K562 (cell line): ENCODE measurements around the gene HADHA. TPM values are rescaled to one million over a fixed set of nuclear protein-coding genes. Genes with fewer than 3 reads are reported as not detected.

Experiments used
- CREM ChIP-seq: IDR thresholded peaks from 2 replicates; pipeline ENCODE4 v1.6.1; 2014; ENCODE audit warnings: antibody characterized with exemption, low read depth
- HDGF ChIP-seq: fragments of 450-650 bp; IDR thresholded peaks from 2 replicates; pipeline ENCODE4 v1.6.1; 2016
- KDM4B ChIP-seq, 2 experiments: fragments of 450-650 bp in 1 of 2; sonication (generic) in 1 of 2; IDR thresholded peaks; 2 replicates each; pipeline ENCODE4 v1.6.1; 2016 to 2017; ENCODE audit warnings: borderline replicate concordance in 2 of 2, antibody characterized with exemption in 1 of 2, low read depth in 1 of 2, mild to moderate bottlenecking in 1 of 2
- KLF10 ChIP-seq: fragments of 250-450 bp; sonication (Bioruptor Pico); IDR thresholded peaks from 2 replicates; pipeline ENCODE4 v1.6.1; 2021; ENCODE audit warnings: matching md5 sums
- PURB ChIP-seq: sonication (generic); formaldehyde crosslinking; IDR thresholded peaks from 2 replicates; pipeline ENCODE4 v1.9.0; 2021; ENCODE audit warnings: low read depth, mild to moderate bottlenecking, missing genetic modification reagents
- SAP30 ChIP-seq: fragments of 200-600 bp; sonication (generic); IDR thresholded peaks from 2 replicates; pipeline ENCODE4 v1.6.1; 2012; ENCODE audit warnings: borderline replicate concordance, low read depth, mild to moderate bottlenecking, moderate library complexity, low read length, control low read depth, inconsistent platforms; ENCODE audit not compliant: insufficient read depth, poor library complexity, severe bottlenecking
- SETDB1 ChIP-seq: IDR thresholded peaks from one replicate; pipeline ENCODE4 v1.6.1; 2012; ENCODE audit warnings: low read length, control low read depth, inconsistent platforms
- SMAD1 ChIP-seq: fragments of 150-350 bp; IDR thresholded peaks from 2 replicates; pipeline ENCODE4 v1.6.1; 2014; ENCODE audit warnings: low read length, low read depth; ENCODE audit not compliant: partially characterized antibody
- SMARCE1 ChIP-seq: fragments of 450-650 bp; IDR thresholded peaks from 2 replicates; pipeline ENCODE4 v1.7.1; 2016; ENCODE audit warnings: mild to moderate bottlenecking
- SOX6 ChIP-seq: fragments of 450-650 bp; IDR thresholded peaks from 2 replicates; pipeline ENCODE4 v1.6.1; 2014; ENCODE audit warnings: mild to moderate bottlenecking
- SRSF1 ChIP-seq: fragments of 200-400 bp; formaldehyde crosslinking; IDR thresholded peaks from 2 replicates; pipeline ENCODE4 v1.6.1; 2017; ENCODE audit warnings: mild to moderate bottlenecking, low read depth, low read length, moderate library complexity
- TCFL5 ChIP-seq: fragments of 250-450 bp; sonication (Bioruptor Pico); conservative IDR thresholded peaks from 2 replicates; pipeline ENCODE4 v1.6.1; 2021; ENCODE audit warnings: mild to moderate bottlenecking, moderate library complexity, matching md5 sums
- TEAD2 ChIP-seq: fragments of 450-650 bp; IDR thresholded peaks from 2 replicates; pipeline ENCODE4 v1.6.1; 2016; ENCODE audit warnings: missing genetic modification characterization, control low read depth, missing compliant biosample characterization
- polyA plus RNA-seq, 8 experiments: library from polyadenylated mRNA; depleted of rRNA in 4 of 8; stranded (reverse) in 5 of 8; unstranded in 3 of 8; fragments of >200 nt; fragmentation: Nextera tagmentation in 2 of 8; fragmentation: Illumina TruSeq in 1 of 8; extraction: Ambion mirVana in 2 of 8; extraction: Trizol in 1 of 8; gene quantifications; 2 replicates each; pipeline versions ENCODE4 v1.2.1 to v1.2.3, GENCODE V29; 2011 to 2014; ENCODE audit warnings: inconsistent platforms in 1 of 8, missing spikeins in 1 of 8
- total RNA-seq, 7 experiments: library from RNA; depleted of rRNA in 6 of 7; stranded (reverse); fragments of >200 nt in 6 of 7; fragmentation: Illumina TruSeq in 2 of 7; extraction: Trizol in 2 of 7; gene quantifications; 2 replicates each; pipeline versions ENCODE4 v1.2.1 to v1.2.3, GENCODE V29; 2011 to 2021; ENCODE audit warnings: low replicate concordance in 1 of 7
- TF ChIP-seq, protein P1 (sequence below): fragments of 450-650 bp; IDR thresholded peaks from 2 replicates; pipeline ENCODE4 v1.6.1; 2016; ENCODE audit warnings: mild to moderate bottlenecking
- TF ChIP-seq, protein P2 (sequence below): fragments of 450-650 bp; formaldehyde crosslinking; conservative IDR thresholded peaks from 2 replicates; pipeline ENCODE4 v1.4.0; 2022; ENCODE audit warnings: mild to moderate bottlenecking, missing genetic modification characterization
- TF ChIP-seq, protein P3 (sequence below): IDR thresholded peaks from 2 replicates; pipeline ENCODE4 v1.6.1; 2014; ENCODE audit warnings: antibody characterized with exemption
- TF ChIP-seq, protein P4 (sequence below): fragments of 450-650 bp; formaldehyde crosslinking; IDR thresholded peaks from 2 replicates; pipeline ENCODE4 v1.4.0; 2020; ENCODE audit warnings: mild to moderate bottlenecking, mixed read lengths
- TF ChIP-seq, protein P5 (sequence below): sonication (generic); formaldehyde crosslinking; IDR thresholded peaks from 2 replicates; pipeline ENCODE4 v1.4.0; 2020; ENCODE audit warnings: mild to moderate bottlenecking, missing genetic modification reagents

HADHA gene
- total and polyA plus RNA-seq, 9 of the 15 experiments (the other 6 are each of a cell fraction or from before 2014, with no cell fraction given), result 145 to 326 (median 202) TPM

DNA sequence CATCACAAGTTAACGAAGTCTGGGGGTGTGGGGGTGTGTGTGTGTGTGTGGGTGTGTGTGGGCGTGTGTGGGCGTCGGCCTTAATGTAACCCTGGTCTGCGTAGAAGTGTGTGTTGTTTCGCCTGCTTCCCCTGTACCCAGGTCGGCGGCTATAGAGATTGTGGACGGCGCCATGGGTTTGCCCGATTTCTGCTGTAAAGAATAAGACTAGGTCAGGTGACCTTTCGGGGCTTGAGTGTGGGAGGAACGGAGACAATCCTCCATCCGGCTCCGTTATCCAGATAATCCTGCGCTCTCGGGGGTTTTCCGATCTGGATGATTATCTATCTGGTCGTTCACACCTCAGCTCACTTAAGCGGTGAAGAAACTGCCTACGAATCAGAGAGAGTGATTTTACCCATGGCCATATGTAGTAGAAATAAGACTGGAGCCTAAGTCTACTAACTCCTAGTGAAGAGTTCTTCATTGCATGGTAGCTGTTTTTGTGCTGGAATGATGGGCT is 850 bp upstream of the HADHA start (continued):
- TF ChIP-seq, protein P1, sequence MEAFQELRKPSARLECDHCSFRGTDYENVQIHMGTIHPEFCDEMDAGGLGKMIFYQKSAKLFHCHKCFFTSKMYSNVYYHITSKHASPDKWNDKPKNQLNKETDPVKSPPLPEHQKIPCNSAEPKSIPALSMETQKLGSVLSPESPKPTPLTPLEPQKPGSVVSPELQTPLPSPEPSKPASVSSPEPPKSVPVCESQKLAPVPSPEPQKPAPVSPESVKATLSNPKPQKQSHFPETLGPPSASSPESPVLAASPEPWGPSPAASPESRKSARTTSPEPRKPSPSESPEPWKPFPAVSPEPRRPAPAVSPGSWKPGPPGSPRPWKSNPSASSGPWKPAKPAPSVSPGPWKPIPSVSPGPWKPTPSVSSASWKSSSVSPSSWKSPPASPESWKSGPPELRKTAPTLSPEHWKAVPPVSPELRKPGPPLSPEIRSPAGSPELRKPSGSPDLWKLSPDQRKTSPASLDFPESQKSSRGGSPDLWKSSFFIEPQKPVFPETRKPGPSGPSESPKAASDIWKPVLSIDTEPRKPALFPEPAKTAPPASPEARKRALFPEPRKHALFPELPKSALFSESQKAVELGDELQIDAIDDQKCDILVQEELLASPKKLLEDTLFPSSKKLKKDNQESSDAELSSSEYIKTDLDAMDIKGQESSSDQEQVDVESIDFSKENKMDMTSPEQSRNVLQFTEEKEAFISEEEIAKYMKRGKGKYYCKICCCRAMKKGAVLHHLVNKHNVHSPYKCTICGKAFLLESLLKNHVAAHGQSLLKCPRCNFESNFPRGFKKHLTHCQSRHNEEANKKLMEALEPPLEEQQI, result no peak
- TF ChIP-seq, protein P2, sequence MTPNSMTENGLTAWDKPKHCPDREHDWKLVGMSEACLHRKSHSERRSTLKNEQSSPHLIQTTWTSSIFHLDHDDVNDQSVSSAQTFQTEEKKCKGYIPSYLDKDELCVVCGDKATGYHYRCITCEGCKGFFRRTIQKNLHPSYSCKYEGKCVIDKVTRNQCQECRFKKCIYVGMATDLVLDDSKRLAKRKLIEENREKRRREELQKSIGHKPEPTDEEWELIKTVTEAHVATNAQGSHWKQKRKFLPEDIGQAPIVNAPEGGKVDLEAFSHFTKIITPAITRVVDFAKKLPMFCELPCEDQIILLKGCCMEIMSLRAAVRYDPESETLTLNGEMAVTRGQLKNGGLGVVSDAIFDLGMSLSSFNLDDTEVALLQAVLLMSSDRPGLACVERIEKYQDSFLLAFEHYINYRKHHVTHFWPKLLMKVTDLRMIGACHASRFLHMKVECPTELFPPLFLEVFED (CRISPR knock-in tag), result no peak
- TF ChIP-seq CREM, result peak; percentile 2; the same call in 1 of the 2 replicates
- no peak for TF ChIP-seq SRSF1
- TF ChIP-seq, protein P3, sequence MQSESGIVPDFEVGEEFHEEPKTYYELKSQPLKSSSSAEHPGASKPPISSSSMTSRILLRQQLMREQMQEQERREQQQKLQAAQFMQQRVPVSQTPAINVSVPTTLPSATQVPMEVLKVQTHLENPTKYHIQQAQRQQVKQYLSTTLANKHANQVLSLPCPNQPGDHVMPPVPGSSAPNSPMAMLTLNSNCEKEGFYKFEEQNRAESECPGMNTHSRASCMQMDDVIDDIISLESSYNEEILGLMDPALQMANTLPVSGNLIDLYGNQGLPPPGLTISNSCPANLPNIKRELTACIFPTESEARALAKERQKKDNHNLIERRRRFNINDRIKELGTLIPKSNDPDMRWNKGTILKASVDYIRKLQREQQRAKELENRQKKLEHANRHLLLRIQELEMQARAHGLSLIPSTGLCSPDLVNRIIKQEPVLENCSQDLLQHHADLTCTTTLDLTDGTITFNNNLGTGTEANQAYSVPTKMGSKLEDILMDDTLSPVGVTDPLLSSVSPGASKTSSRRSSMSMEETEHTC, result 0 out of 2 replicates have a peak, but pooled peaks have one; percentile 24
- peak; percentile 39 for TF ChIP-seq SAP30
- TF ChIP-seq, protein P4, sequence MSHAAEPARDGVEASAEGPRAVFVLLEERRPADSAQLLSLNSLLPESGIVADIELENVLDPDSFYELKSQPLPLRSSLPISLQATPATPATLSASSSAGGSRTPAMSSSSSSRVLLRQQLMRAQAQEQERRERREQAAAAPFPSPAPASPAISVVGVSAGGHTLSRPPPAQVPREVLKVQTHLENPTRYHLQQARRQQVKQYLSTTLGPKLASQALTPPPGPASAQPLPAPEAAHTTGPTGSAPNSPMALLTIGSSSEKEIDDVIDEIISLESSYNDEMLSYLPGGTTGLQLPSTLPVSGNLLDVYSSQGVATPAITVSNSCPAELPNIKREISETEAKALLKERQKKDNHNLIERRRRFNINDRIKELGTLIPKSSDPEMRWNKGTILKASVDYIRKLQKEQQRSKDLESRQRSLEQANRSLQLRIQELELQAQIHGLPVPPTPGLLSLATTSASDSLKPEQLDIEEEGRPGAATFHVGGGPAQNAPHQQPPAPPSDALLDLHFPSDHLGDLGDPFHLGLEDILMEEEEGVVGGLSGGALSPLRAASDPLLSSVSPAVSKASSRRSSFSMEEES (CRISPR knock-in tag), result peak; percentile 69
- no peak for TF ChIP-seq KLF10 (CRISPR knock-in tag)
- TF ChIP-seq KDM4B (IDR thresholded peaks at IDR 0.05; ENCODE audit: borderline replicate concordance in 2 of 2, low read depth in 1 of 2), result no peak
- no peak for TF ChIP-seq TEAD2 (tag)
- no peak for TF ChIP-seq SMAD1
- no peak for TF ChIP-seq PURB
- TF ChIP-seq HDGF, result 0 out of 2 replicates have a peak, but pooled peaks have one; percentile 59
- TF ChIP-seq, protein P5, sequence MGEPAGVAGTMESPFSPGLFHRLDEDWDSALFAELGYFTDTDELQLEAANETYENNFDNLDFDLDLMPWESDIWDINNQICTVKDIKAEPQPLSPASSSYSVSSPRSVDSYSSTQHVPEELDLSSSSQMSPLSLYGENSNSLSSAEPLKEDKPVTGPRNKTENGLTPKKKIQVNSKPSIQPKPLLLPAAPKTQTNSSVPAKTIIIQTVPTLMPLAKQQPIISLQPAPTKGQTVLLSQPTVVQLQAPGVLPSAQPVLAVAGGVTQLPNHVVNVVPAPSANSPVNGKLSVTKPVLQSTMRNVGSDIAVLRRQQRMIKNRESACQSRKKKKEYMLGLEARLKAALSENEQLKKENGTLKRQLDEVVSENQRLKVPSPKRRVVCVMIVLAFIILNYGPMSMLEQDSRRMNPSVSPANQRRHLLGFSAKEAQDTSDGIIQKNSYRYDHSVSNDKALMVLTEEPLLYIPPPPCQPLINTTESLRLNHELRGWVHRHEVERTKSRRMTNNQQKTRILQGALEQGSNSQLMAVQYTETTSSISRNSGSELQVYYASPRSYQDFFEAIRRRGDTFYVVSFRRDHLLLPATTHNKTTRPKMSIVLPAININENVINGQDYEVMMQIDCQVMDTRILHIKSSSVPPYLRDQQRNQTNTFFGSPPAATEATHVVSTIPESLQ (CRISPR knock-in tag), result 0 out of 2 replicates have a peak, but pooled peaks have one; percentile 49
- TF ChIP-seq SMARCE1, result peak; percentile 67; the same call in 1 of the 2 replicates
- TF ChIP-seq TCFL5, result no peak
- peak; percentile 27; the same call in 1 of the 2 replicates for TF ChIP-seq SOX6
- TF ChIP-seq SETDB1, result peak; percentile 31
